Astrocyte of the spinal cord (primary cell): ENCODE measurements around the gene LMO2.

Experiments used
- DNase-seq: peaks from one replicate; pipeline ENCODE4 v3.0.0; 2011; ENCODE audit warnings: low read depth, low spot score
- H3K4me3 ChIP-seq: 2 replicates; pipeline ENCODE4 v1.5.1; 2011; ENCODE audit warnings: low read depth, mild to moderate bottlenecking, low read length, moderate library complexity
- in situ Hi-C: cut with HindIII; loops from 2 replicates; pipeline ENCODE4 v1.10.0; 2017; ENCODE audit warnings: low sequenced_read_pairs
- TF ChIP-seq, protein P1 (sequence below): IDR thresholded peaks from 2 replicates; pipeline ENCODE4 v1.5.1; 2012; ENCODE audit warnings: low read depth, mild to moderate bottlenecking, low read length, inconsistent platforms

Gene LMO2

DNA sequence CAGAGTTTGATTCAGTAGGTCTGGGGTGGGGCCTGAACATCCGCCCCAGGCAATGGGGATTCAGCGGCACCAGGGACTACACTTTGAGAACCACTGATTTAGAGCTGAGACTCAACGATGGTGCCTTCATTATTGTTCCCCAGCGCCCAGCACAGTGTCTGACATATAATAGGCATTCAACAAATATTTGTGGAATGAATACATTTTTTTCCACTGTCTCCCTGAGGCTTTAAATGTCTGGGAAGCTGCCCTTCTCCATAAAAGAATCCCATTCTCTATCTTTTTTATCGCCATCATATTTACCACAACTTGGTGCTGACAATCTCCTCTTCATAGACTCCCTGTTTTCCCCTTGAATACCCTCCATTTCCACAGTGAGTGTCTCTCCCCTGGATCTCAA, 23.6 kb upstream of the LMO2 start:
- DNase-seq: no peak
- TF ChIP-seq, protein P1, sequence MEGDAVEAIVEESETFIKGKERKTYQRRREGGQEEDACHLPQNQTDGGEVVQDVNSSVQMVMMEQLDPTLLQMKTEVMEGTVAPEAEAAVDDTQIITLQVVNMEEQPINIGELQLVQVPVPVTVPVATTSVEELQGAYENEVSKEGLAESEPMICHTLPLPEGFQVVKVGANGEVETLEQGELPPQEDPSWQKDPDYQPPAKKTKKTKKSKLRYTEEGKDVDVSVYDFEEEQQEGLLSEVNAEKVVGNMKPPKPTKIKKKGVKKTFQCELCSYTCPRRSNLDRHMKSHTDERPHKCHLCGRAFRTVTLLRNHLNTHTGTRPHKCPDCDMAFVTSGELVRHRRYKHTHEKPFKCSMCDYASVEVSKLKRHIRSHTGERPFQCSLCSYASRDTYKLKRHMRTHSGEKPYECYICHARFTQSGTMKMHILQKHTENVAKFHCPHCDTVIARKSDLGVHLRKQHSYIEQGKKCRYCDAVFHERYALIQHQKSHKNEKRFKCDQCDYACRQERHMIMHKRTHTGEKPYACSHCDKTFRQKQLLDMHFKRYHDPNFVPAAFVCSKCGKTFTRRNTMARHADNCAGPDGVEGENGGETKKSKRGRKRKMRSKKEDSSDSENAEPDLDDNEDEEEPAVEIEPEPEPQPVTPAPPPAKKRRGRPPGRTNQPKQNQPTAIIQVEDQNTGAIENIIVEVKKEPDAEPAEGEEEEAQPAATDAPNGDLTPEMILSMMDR: no peak
- H3K4me3 ChIP-seq: no peak overlapping the region
- in situ Hi-C loops: no loop called here

DNA sequence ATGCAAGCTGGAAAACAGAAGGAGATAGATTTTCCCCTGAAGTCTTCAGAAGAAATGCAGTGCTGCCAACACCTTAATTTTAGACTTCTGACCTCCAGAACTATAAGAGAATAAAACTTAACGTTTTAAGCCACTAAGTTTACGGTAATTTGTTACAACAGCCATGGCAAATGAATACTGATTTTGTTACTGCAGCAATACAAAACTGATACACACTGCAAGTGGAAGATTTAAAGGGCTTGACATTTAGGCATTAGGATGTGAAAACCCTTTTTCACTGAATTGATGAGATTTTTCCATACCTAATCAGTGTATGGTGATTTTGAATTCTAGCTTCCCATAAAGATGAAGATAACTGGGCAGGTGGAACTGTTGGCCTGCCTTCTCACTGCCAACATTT, 22.1 kb upstream of the LMO2 start:
- TF ChIP-seq, protein P1: no peak
- no peak overlapping the region for H3K4me3 ChIP-seq
- in situ Hi-C loops: no loop called here
- no peak for DNase-seq

DNA sequence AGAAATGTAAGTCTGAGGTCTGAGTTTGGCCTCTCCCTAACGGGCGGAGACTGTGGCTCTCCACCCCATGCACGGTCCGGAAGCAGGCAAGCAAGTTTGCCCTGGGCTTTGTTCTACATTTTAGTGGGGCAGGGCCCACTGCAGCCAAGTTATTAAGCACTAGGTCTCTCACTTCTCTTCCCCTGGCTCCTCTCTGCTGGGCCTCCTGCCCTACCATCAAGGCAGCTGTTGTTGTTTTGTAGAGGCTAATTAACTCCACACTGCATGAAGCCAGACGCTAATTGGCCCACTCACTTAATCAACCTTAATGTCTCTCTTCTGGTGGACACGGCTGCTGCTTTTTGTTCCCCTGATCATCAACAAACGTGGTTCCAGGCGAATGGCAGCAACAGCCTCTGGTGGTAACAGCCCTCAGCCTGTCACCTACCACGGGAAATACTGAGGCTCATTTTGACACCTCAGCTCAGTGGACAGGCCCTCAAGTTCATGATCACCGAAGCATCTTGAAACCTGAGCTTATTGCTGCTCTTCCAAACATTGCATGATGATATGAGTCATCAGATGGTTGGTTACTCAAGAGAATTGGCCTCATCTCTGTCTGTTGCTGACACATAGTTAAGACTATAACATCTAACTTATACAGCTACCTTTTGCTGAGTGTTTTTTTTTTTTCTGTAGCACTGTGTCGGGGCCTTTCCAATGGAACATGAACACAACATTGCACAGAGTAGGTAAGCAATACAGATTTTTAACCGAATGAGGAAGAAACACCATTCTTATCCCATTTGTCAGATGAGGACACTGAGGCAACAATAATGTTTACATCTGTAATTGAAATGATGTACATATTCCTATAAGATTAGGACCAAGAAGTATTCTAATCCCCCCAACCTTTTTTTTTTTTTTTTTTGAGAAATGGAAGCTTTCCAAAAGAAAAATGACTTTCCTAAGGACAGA, 20.8 kb upstream of the LMO2 start:
- in situ Hi-C loops: no loop called here
- DNase-seq: peak; percentile 85
- H3K4me3 ChIP-seq: no peak overlapping the region
- TF ChIP-seq, protein P1: no peak

DNA sequence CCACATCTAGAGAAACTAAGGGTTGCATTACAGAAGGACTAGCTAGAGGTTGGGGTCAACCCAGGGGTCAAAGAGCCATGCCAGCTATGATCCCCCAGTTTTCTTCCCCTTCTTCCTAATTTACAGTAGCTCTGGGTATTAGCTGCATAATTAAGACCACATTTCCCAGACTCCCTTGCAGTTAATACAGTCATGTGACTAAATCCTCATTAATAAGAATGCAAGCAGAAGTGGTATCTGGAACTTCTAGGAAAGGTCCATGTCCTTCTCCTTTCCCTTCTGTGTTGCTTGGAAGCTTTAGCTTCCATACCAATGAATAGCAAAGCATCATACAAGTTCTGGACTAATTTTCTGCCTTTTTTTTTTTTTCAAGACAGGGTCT, 19.1 kb upstream of the LMO2 start:
- TF ChIP-seq, protein P1: no peak
- in situ Hi-C loops: no loop called here

DNA sequence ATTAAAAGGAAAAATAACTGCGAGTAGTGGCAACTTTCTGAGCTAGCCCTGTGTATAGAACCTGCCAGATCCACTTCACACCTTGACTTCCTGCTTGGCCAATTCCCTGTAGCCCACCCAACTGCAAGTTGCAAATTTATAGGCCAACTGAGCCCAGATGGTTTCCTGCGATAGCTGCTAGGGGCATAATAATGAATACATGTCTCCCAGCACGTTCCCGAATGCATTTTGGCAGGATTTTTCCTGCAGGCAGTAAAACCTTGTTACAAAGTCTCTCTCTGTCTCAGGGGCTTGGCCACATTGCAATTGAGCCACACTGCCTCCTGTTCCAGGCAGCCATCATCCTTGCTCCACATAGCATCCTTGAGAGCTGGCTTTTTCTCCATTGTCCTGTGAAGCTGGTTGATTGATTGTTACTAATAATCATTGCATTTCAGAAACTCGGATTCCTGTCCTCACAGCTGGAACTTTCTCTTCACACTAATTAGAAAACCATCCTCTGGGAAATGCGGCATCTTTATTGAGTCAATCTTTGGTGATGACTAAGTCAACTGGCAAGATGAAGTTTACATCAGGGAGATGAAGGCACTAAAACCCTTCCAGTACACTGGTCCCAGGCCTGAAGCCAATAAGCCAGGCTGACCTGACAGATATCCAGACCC, 18.6 kb upstream of the LMO2 start:
- H3K4me3 ChIP-seq: no peak overlapping the region
- DNase-seq: peak; percentile 2
- TF ChIP-seq, protein P1: no peak
- in situ Hi-C loops: no loop called here

More for the DNA sequence above, 19.1 kb upstream of the LMO2 start:
- DNase-seq: no peak
- no peak overlapping the region for H3K4me3 ChIP-seq

DNA sequence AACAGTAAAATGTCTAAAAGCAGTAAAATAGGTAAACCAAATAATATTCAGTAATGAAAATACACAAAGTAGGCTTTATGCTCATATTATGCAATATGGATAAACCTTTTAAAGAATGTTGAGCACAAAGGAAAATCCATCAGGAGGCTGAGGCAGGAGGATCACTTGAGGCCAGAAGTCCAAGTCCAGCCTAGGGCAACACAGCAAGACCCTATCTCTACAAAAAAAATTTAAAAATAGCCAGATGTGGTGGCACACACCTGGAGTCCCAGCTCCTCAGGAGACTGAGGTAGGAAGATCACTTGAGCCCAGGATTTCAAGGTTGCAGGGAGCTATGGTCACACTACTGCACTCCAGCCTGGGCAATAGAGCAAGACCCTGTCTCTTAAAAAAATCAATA, 17.7 kb upstream of the LMO2 start:
- TF ChIP-seq, protein P1: no peak
- H3K4me3 ChIP-seq: no peak overlapping the region
- no peak for DNase-seq
- in situ Hi-C loops: no loop called here
